GM21390 (cell line): ENCODE measurements around the gene FANK1.
"Not testable (repeated sequence)": the region's sequence is repeated elsewhere in the genome, so short reads cannot be mapped to it uniquely, and the experiment has no call there.

Experiments
- ATAC-seq: cut with Tn5 transposase; IDR thresholded peaks from one replicate; pipeline ENCODE4 v1.9.1; 2021; ENCODE audit not compliant: unreplicated experiment

Gene FANK1

DNA sequence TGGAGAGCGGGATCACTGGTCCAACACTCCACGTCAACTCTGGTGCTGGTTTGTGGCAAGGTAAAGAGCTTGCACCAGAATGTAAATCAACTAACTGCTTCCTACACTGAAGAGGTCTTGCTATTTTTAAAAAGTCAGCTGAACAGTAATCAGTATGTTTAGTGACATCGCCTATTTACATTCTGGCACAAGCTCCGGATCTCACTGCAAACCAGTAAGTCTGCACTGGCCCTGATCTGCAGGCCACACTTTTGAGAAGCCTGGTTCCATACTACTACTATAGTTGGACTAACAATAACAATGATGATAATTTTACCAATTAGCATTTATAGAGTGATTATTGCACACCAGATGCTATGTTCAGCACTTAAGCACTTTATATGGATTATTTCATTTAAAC is 6.9 kb upstream of the FANK1 start:
- not testable (repeated sequence) for ATAC-seq

DNA sequence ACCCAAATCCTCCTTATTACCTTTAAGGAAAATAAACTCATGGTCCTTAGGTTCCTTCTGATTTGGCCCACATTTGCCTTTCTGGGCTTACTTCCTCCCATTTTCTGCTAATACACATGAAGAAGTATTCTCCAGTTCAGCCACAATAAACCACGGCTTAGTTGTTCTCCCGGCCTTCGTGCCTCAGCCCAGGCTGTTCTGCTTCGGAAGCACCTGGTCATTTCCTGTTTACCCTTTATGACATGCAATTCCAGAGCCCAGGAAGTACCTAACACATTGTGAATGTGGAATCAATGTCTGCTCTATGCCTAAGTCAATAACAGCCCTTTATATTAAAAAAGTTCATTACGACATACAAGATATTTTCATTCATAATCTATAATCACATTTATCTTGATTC is 4.0 kb upstream of the FANK1 start:
- not testable (repeated sequence) for ATAC-seq

DNA sequence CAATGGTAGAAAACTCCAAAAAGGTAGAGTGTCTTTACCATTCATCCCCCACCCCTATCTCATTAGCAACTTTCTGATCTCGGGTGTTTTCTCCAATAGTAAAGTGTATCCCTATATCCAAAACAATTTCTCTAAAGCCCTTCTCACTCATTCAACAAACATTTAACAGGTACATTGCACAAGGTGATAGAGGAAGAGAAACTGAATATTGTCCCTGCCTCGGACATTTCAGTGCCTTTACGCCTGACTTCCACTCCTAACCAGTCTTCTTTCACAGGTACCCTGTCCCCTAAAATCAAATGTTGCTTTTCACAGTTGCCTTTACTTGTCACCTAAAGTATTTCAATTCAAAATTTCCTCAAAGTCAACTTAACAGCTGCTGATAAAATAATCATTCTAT is 2.2 kb upstream of the FANK1 start:
- not testable (repeated sequence) for ATAC-seq

DNA sequence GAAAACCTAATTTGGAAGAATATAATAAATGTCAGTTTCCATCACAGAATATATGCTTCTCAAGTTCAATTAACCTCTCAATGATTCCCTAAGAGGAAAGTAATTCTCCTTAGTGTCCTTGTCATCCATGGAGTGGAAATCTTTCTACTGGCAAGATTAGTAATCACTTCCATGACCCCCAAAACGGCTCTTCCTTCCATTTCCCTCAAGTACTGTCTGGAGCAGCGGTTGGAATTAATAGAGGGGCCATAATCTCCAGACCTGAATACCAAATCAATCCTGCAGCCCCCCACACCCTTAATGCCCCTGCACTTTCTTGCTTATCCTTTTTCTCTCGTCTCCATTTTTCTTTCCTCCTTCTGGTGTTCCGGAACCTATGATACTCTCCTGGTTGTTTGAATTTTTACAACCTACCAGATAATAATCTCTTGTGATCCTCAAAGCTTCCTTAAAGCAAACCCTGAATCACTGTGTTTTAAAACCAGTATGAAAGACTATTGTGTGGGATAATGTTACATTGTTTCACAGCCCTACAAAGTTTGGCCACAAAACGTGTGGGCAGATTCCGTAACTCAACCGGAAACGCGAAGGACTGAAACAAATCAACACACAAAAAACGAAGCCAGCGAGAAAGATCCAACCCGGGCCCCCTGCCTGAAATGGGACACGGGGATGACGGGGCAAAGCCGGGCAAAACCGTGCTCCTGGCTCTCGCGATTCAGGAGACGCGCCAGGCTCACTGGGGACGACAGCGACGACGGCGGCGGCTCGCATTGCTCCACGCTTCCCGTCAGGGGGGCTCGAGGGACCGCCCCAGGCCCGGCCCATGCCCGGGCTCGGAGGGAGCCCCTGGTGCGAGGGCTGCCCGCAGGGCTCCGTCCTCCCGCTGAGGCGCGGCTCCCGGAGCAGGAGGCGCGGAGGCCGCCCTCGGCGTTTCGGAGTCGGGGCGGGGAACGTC is 955 bp upstream of the FANK1 start:
- peak; percentile 53 for ATAC-seq

DNA sequence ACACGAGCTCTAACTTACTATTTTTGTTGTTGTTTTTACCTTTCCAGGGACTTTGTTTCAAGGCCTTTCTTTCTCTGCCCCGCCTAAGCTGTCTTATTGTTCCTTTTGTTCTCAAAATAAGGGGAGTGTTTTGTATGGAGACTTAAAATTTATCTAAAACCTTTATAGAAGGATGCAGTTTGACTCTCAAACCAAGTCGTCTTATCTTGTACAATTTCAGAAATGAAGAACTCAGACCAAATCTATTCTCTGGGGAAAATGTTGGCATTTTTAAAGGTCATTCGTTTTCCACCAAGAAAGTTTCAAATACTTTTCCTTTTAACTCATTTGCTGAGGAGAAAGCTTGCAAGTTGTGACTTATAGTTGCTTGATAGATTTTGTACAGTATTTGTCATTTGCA is 953 bp downstream of the FANK1 start:
- ATAC-seq = not testable (repeated sequence)

DNA sequence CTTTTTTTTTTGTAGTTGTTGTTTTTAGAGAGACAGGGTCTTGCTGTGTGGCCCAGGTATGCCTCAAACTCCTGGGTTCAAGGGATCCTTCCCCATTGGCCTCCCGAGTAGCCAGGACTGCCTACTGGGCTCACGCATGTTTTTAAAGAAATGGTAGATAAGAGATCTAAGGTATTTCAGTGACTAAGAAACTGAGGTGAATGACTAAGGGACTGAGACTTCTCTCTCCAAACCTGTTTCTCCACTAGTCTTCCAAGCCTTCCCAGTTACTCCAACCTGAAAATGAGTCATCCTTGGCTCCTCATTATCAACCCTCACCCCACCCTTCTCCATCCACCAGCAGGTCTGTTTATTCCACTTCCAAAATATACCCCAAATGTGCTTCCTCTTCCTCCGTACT is 4.6 kb downstream of the FANK1 start:
- not testable (repeated sequence) for ATAC-seq

DNA sequence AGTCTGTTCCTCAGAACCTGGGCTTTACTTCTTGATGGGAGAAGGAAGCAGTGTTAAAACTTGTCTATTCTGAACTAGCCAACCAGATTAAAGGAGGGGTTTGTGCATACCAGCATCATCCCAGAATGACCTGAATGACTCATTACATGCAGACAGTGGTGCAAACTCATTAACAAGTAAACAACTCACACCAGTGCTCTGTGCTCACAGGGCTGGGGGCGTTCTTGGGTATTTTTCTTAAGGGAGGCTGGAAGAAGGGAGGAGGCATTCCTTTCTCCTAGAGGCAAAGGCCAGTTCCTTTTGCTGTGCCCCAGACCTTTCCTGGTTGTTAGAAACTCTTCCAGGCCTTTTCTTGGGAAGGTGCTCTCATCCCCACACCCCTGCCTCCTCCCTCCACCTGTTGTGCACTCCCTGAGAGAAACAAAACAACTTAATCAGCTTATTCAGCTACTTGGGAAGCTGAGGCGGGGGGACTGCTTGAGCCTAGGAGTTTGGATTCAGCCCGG is 6.8 kb downstream of the FANK1 start:
- not testable (repeated sequence) for ATAC-seq

DNA sequence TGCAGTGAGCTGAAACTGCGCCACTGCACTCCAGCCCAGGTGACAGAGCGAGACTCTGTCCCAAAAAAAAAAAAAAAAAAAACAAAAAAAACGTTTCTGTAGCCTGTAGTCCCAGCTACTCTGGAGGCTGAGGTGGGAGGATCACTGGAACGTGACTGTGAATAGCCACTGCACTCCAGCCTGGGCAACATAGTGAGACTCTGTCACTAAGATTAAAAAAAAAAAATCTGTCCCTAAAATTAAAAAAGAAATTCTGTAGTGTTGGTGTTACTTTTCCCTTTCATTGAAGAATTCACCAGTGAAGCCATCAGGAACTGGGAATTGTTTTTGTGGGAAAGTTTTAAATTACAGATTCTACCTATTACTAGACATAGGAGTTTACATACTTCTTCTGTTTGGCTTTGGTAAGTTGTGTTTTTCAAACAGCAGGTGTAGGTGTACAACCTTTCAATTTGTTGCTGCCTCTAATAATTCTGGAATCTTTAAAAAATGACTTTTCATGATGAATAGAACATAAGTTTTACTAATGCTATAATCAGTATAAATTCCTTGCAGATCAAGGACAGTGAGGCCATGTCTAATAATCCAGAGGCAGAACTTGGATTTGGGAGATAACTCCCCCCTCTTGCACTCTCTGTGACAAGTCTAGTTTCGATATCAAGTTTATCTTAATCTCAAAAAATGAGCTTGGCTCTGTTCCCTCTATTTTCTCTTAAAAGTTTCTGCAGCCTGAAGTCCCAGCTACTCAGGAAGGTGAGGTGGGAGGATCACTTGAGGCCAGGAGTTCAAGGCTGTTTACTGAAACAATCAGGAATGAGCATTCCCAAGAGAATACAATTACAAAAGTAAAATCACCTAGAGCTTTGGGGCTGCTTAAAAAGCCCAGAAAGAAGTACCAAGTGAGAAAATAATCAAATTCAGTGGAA is 9.0 kb downstream of the FANK1 start:
- not testable (repeated sequence) for ATAC-seq

DNA sequence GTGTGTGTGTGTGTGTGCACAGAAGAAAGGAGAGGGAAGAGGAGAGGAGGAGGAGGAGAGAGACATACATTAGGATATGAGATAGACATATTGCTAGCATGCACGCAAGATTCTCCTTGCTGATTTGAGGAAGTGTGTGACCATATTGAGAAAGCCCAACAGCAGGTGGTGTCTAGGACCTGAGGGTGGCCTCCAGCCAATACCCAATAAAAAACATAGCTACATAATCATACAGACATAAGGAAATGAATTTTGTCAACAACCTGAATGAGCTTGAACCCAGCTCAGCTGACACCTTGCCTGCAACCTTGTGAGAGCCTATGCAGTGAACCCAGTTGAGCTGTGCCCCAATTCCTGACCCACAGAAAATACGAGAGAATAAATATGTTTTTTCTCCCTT is 11.2 kb downstream of the FANK1 start:
- not testable (repeated sequence) for ATAC-seq

DNA sequence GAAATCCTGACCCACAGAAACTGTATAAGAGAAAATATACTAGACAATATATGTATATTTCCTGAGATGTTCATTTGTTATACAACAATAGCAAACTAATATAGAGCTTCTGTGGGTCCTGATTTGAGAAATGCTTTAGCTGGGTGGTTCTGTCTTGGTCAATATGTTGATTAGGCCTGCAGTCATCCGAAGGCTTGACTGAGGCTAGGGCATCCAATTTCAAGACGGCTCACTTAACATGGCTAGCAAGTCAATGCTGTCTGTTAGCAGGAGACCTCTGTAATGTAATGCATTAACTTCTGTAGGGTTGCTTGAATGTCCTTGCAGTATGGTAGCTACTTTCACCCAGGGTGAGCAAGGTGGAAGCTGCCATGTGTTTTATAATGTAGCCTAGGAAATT is 12.4 kb downstream of the FANK1 start:
- ATAC-seq = not testable (repeated sequence)

DNA sequence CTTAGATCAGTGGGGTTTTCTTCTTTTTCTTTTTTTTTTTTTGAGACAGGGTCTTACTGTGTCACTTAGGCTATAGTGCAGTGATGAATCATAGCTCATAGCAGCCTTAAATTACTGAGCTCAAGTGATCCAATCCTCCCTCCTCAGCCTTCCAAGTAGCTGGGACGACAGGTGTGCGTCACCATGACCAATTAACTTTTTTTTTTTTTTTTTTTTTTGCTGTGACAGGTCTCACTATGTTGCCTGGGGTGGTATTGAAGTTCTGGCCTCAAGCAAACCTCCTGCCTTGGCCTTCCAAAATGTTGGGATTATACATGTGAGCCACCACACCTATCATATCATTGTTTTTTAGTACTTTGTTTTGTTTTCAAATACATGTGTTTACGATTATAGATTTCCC is 13.1 kb downstream of the FANK1 start:
- not testable (repeated sequence) for ATAC-seq

DNA sequence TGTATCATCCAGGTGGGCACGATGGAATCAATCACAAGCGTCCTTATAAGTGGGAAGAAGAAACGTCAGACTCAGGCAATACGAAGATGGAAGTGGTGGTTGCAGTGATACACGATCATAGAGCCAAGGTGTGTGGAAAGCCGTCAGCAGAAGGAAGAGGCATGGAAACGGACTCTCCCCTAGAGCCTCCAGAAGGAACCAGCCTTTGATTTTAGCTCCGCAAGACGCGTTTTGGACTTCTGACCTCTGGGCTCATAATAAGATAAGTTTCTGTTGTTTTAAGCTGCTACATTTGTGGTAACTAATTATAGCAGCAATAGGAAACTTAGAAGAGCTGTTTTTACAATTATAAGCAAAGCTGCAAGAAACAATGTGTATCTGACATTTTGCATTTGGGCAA is 14.8 kb downstream of the FANK1 start:
- no peak for ATAC-seq

DNA sequence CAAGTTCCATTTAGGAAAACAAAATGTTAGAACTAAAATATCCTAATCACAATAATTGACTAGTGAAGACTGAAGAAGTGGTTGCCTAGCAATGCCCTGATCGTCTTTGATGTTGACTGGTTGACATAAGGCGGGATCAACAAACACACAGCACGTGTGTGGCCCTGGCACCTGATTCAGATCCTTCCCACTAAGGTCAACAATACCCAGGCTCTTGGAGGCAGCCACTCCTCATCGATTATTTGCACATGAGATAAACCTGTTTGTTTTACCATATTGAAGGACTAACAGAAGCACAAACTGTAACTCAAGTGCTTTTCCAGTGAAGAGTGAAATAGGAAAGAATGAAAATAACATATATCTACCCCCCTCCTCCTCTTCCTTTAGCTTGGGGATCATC is 15.6 kb downstream of the FANK1 start:
- ATAC-seq = no peak

DNA sequence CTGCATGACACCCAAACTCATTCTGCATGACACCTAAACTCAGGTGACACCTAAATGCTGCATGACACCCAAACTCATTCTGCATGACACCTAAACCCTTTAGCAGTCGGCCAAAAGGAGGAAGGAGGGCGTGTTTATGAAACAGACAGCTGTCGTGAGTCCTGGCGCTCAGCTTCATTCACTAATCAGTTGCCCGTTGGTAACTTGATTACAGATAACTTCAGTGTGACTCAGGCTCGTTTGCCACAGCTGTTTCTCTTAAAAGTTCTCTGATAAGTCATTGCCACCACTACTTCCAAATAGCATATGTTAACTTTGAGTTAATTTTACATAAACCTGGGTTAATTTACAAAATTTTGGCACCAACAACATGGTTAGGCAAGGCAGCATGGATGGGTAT is 16.9 kb downstream of the FANK1 start:
- ATAC-seq = not testable (repeated sequence)

DNA sequence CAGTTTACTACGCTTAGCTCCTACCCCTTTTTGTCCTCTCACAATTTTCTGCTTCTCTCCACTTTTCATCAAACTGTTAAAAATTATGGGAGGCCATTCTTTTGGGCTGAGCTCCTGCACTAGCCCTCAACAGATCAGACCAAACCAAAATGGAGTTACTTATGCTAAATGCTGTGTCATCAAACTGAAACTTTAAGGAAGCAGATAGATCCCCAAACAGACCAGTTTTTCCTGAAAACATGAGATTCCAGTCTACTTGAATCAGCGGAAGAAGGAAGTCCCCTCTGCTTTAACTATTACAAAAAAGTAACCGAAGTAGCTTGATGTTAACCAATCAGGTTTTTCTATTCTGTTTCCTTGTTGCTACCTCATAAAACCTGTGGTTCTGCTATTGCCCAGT is 20.6 kb downstream of the FANK1 start:
- ATAC-seq = no peak

DNA sequence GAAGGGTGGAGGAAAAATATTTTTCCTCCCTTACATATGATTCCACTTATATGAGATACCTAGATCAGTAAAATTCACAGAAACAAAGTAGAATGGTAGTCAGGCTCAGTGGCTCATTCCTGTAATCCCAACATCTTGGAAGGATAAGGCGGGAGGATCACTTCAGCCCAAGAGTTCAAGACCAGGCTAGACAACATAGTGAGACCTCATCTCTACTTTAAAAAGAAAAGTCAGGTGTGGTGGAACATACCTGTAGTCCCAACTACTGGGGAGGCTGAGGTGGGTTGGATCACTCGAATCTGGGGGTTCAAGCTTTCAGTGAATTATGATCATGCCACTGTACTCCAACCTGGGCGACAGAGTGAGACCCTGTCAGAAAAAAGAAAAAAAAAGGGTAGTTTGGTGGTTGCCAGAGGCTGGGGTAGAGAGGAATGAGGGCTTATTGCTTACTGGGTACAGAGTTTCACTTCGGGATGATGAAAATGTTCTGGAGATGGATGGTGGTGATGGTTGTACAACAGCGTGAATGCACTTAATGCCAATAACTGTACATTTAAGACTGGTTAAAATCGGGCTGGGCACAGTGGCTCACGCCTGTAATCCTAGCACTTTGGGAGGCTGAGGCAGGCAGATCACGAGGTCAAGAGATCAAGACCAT is 21.5 kb downstream of the FANK1 start:
- not testable (repeated sequence) for ATAC-seq

DNA sequence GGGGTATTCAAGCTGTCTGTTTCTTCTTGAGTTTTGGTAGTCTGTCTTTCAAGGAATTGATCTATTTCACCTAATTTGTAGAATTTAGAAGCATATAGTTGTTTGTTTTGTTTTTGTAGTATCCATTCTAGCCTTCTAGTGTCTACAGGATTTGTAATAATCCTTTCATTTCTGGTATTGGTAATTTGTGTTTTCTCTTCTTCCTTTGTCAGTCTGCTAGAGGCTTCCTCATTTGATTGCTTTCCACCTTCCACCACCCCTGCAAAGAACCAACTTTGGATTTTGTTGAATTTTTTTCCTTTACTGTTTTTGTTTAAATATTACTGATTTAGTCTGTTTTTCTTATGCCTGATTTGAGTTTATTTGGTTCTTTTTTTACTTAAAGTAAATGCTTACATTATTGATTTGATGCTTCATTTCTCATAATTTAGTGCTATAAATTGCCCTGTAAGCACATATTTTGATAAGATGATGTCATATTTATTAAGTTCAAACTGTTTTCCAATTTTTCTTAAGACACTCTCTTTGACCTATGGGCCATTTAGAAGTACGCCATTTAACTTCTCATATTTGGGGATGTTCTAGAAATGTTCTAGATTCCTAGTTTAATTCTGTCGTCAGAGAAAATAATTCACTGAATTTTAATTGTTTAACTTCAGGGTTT is 25.4 kb downstream of the FANK1 start:
- ATAC-seq = not testable (repeated sequence)

DNA sequence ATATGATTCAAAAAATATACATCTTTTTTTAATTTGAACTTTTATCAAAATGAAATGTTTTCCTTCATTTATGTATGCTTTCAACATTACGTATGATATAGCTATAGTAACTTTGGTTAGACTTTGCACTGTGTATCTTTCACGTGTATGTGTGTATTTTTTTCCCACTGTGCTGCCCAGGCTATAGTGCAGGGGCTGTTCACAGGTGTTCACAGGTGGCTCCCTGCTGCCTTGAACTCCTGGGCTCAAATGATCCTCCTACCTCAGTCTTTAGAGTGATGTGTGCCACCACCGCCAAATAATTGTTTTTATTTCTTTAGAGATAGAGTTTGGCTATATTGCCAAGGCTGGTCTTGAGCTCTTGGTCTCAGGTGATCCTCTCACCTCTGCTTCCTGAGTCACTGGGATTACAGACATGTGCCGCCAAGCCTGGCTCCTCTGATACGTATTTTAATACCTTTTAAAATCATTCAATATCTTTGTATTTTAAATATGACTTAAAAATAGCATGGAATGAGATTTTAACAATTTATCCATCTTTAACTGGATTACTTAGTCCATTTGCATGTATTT is 29.0 kb downstream of the FANK1 start:
- no peak for ATAC-seq

DNA sequence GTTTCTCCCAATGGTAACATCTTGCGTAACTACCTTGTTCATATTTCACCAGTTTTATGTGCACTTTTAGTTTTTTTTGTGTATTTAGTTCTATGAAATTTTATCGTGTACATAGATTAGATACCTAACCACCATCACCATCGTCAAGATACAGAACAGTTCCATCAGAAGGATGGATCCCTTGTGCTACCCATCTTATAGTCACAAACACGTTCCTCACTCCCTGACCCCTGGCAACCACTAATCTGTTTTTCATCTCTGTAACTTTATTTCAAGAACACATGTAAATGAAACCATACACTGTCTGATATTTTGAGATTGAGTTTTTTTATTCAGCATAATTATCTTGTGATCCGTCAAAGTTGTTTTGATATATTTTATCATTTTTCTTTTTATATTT is 29.9 kb downstream of the FANK1 start:
- ATAC-seq = no peak

DNA sequence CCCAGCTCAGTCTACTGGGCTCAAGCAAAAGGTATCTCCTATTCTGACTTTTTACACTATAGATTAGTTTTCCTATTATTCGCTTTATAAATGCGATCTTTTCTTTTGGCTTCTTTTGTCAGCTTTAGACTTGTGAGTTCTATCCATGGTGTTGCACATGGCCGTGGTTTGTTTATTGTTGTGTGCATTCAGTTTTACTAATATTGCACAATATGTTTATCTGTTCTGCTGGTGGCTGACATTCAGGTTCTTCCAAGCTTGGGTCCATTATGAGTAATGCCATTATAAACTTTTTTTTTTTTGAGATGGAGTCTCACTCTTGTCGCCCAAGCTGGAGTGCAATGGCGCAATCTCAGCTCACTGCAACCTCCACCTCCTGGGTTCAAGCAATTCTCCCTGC is 30.9 kb downstream of the FANK1 start:
- ATAC-seq = not testable (repeated sequence)
